Endothelial cell of umbilical vein (primary cell): ENCODE results near the gene DNAAF5. TPM values are rescaled to one million over a fixed set of nuclear protein-coding genes. Genes with fewer than 3 reads are reported as not detected.

Experiments
- BruUV-seq: library from RNA; stranded (reverse); fragments of 400-500 nt; replicated peaks from 2 replicates; lab custom pipeline; 2021; lab: Mats Ljungman, UMichigan
- CTCF ChIA-PET: fragments of 300-600, 350-600 bp; sonication (Branson Sonifier 250); formaldehyde crosslinking; loops from one replicate; lab custom pipeline; 2021; ENCODE audit warnings: antibody characterized with exemption, inconsistent platforms; lab: Charles Lee
- POLR2A ChIA-PET: fragments of 300-600, 350-600 bp; sonication (Branson Sonifier 250); formaldehyde crosslinking; loops from one replicate; lab custom pipeline; 2021; ENCODE audit warnings: antibody characterized with exemption, inconsistent platforms; lab: Charles Lee
- DNase-seq: peaks from one replicate; pipeline ENCODE4 v3.0.0-alpha.2; 2011; ENCODE audit warnings: low read depth, low spot score
- FAIRE-seq: peaks from 2 replicates; lab custom pipeline; 2011; peaks lifted over from hg19 to GRCh38; lab: Jason Lieb, UNC
- H2AFZ ChIP-seq: 2 replicates; pipeline ENCODE4 v1.6.0; 2012; ENCODE audit warnings: low read depth, low read length, control low read depth, inconsistent platforms
- H3K27ac ChIP-seq: 2 replicates; pipeline ENCODE4 v1.5.1; 2011; ENCODE audit warnings: low read depth, mild to moderate bottlenecking, control low read depth, low read length, moderate library complexity; ENCODE audit not compliant: insufficient read depth
- H3K27me3 ChIP-seq, 2 experiments: 2 replicates each; pipeline versions ENCODE4 v1.6.0 to v1.6.1; 2011; ENCODE audit warnings: low read length in 2 of 2, mixed read lengths in 1 of 2; ENCODE audit not compliant: control insufficient read depth in 2 of 2, insufficient read depth in 2 of 2
- H3K36me3 ChIP-seq, 2 experiments: 2 replicates in 1 of 2; 3 replicates in 1 of 2; pipeline ENCODE4 v1.5.1; 2011; ENCODE audit warnings: low read length in 2 of 2, mild to moderate bottlenecking in 1 of 2, moderate library complexity in 1 of 2; ENCODE audit not compliant: control insufficient read depth in 2 of 2, insufficient read depth in 2 of 2; ENCODE audit errors: extremely low read depth in 1 of 2
- H3K4me1 ChIP-seq: 3 replicates; pipeline ENCODE4 v1.5.1; 2011; ENCODE audit warnings: mild to moderate bottlenecking, low read length; ENCODE audit not compliant: control insufficient read depth, insufficient read depth; ENCODE audit errors: extremely low read depth
- H3K4me2 ChIP-seq: 2 replicates; pipeline ENCODE4 v1.6.1; 2011; ENCODE audit warnings: low read length, control low read depth, mixed read lengths; ENCODE audit not compliant: insufficient read depth
- H3K4me3 ChIP-seq, 3 experiments: fragments of 200-600 bp in 1 of 3; sonication (generic), shearing (Covaris generic) in 1 of 3; replicated peaks in 1 of 3; 2 replicates each; pipeline ENCODE4 v1.5.1; 2011 to 2016; ENCODE audit warnings: control low read depth in 3 of 3, low read length in 3 of 3, mild to moderate bottlenecking in 2 of 3, inconsistent platforms in 1 of 3, low read depth in 1 of 3, moderate library complexity in 1 of 3; ENCODE audit not compliant: insufficient read depth in 1 of 3
- H3K79me2 ChIP-seq: 2 replicates; pipeline ENCODE4 v1.6.0; 2012; ENCODE audit warnings: low read length, inconsistent platforms; ENCODE audit not compliant: control insufficient read depth, insufficient read depth
- H3K9ac ChIP-seq: replicated peaks from 2 replicates; pipeline ENCODE3; 2011; ENCODE audit warnings: low read length, control low read depth; ENCODE audit not compliant: insufficient read depth; ENCODE audit errors: extremely low read depth
- H3K9me1 ChIP-seq: replicated peaks from 3 replicates; pipeline ENCODE4 v1.6.0; 2011; ENCODE audit warnings: mild to moderate bottlenecking, low read length; ENCODE audit not compliant: control insufficient read depth, insufficient read depth; ENCODE audit errors: extremely low read depth
- H3K9me3 ChIP-seq: replicated peaks from 2 replicates; pipeline ENCODE4 v1.5.1; 2012; ENCODE audit warnings: low read length, inconsistent platforms; ENCODE audit not compliant: control insufficient read depth, insufficient read depth
- H4K20me1 ChIP-seq: replicated peaks from 2 replicates; pipeline ENCODE3; 2011; ENCODE audit warnings: mild to moderate bottlenecking, low read length; ENCODE audit not compliant: control insufficient read depth, insufficient read depth; ENCODE audit errors: extremely low read depth
- CTCF ChIP-seq, 2 donors: IDR thresholded peaks; 1 replicate in 1 of 2; 2 replicates in 1 of 2; pipeline ENCODE4 v1.5.1; 2011; ENCODE audit warnings: low read length in 2 of 2, mild to moderate bottlenecking in 2 of 2, moderate library complexity in 2 of 2, control low read depth in 1 of 2, inconsistent platforms in 1 of 2, low read depth in 1 of 2; ENCODE audit not compliant: insufficient read depth in 1 of 2; ENCODE audit errors: extremely low read depth in 1 of 2
- EZH2 ChIP-seq: IDR thresholded peaks from 2 replicates; pipeline ENCODE4 v1.6.1; 2012; ENCODE audit warnings: borderline replicate concordance, low read depth, mild to moderate bottlenecking, moderate library complexity, low read length, inconsistent platforms; ENCODE audit not compliant: severe bottlenecking
- FOS ChIP-seq: IDR thresholded peaks from 2 replicates; pipeline ENCODE4 v1.6.1; 2011; ENCODE audit warnings: mild to moderate bottlenecking, low read length, moderate library complexity, borderline replicate concordance; ENCODE audit not compliant: insufficient read depth
- GATA2 ChIP-seq: IDR thresholded peaks from 2 replicates; pipeline ENCODE4 v1.7.0; 2011; ENCODE audit warnings: low read depth, mild to moderate bottlenecking, moderate library complexity, mixed read lengths, low read length; ENCODE audit not compliant: insufficient read length, insufficient read depth
- JUN ChIP-seq: IDR thresholded peaks from 2 replicates; pipeline ENCODE4 v1.6.1; 2011; ENCODE audit warnings: borderline replicate concordance, low read depth; ENCODE audit not compliant: insufficient read length, insufficient read depth
- MAX ChIP-seq: IDR thresholded peaks from 2 replicates; pipeline ENCODE4 v1.6.1; 2011; ENCODE audit not compliant: insufficient read depth, insufficient read length
- MYC ChIP-seq: IDR thresholded peaks from one replicate; pipeline ENCODE4 v1.6.1; 2011; ENCODE audit warnings: mild to moderate bottlenecking, low read depth, low read length
- POLR2A ChIP-seq: IDR thresholded peaks from 2 replicates; pipeline ENCODE4 v1.6.1; 2012; ENCODE audit warnings: low read depth, mild to moderate bottlenecking, control low read depth, low read length
- POLR2AphosphoS5 ChIP-seq: IDR thresholded peaks from 2 replicates; pipeline ENCODE4 v1.6.1; 2012; ENCODE audit warnings: low read depth, mild to moderate bottlenecking, control low read depth, low read length, moderate library complexity; ENCODE audit not compliant: insufficient read depth
- dilution Hi-C: fragments of 300-500 bp; cut with MboI; formaldehyde crosslinking; loops from one replicate; pipeline ENCODE4 v1.15.0; 2019; ENCODE audit warnings: low sequenced_read_pairs; ENCODE audit not compliant: extremely low pct_ligation_motif_present
- intact Hi-C: fragments of 100-400 bp; cut with micrococcal nuclease; formaldehyde crosslinking; loops from one replicate; pipeline ENCODE4 v1.10.0; 2022
- polyA plus RNA-seq, 4 experiments: library from polyadenylated mRNA; depleted of rRNA in 3 of 4; stranded (reverse) in 3 of 4; unstranded in 1 of 4; fragments of >200 nt; gene quantifications; 2 replicates each; pipeline versions ENCODE4 v1.2.1 to v1.2.3, GENCODE V29; 2011 to 2012; ENCODE audit warnings: missing spikeins in 1 of 4
- total RNA-seq: library from RNA; stranded (reverse); gene quantifications from 2 replicates; pipeline ENCODE4 v1.2.3, GENCODE V29; 2021

DNAAF5 gene
- total and polyA plus RNA-seq, 2 donors (not counting 3 experiments of a cell fraction or from before 2014, with no cell fraction given) = 49.3 to 65.5 TPM

GRCh38 chr7:696426-696811, 30.1 kb upstream of the DNAAF5 start:
- H3K4me3 ChIP-seq = no peak overlapping the region
- POLR2A ChIA-PET = no interaction called here
- no peaks in the 10 kb centered on the region for H3K36me3 ChIP-seq
- BruUV-seq = no TSS peak
- intact Hi-C loops (no loop called here), dilution Hi-C loops (no loop called here)
- H2AFZ ChIP-seq = peak overlapping the region; percentile 21
- DNase-seq (no peak), FAIRE-seq (no peak)
- H3K9me3 ChIP-seq = no peaks in the 10 kb centered on the region
- H3K4me1 ChIP-seq = peaks cover 13% of the 10 kb centered on the region
- CTCF ChIA-PET = no interaction called here
- no peaks in the 10 kb centered on the region for H3K79me2 ChIP-seq
- H3K9ac ChIP-seq = no peak overlapping the region
- TF ChIP-seq JUN (no peak), POLR2A (no peak), FOS (no peak), CTCF (IDR thresholded peaks at IDR 0.05; ENCODE audit: extremely low read depth in 1 of 2, insufficient read depth in 1 of 2, low read depth in 1 of 2, low read length in 2 of 2) (no peak), MYC (no peak), MAX (no peak), EZH2 (no peak), POLR2AphosphoS5 (no peak), GATA2 (no peak)
- H3K27me3 ChIP-seq = no peaks in the 10 kb centered on the region
- no peaks in the 10 kb centered on the region for H3K9me1 ChIP-seq
- no peaks in the 10 kb centered on the region for H4K20me1 ChIP-seq
- H3K4me2 ChIP-seq = no peak overlapping the region
- peak overlapping the region; percentile 10 for H3K27ac ChIP-seq
